K562 (cell line): ENCODE results near the gene MICU2. TPM values are rescaled to one million over a fixed set of nuclear protein-coding genes. Genes with fewer than 3 reads are reported as not detected.
A peak's percentile ranks its signal among the peaks of the same experiment; 100 is the strongest.

Source experiments
- DDX20 ChIP-seq: fragments of 450-650 bp; IDR thresholded peaks from 2 replicates; pipeline ENCODE4 v1.6.1; 2016; ENCODE audit warnings: missing genetic modification characterization, low read depth, mild to moderate bottlenecking, missing compliant biosample characterization, moderate library complexity
- HLTF ChIP-seq: fragments of 450-650 bp; IDR thresholded peaks from 2 replicates; pipeline ENCODE4 v1.6.1; 2016
- HOXB6 ChIP-seq: fragments of 250-450 bp; sonication (Bioruptor Pico); IDR thresholded peaks from 2 replicates; pipeline ENCODE4 v1.5.1; 2022; ENCODE audit warnings: mild to moderate bottlenecking, borderline replicate concordance
- JUND ChIP-seq, 2 experiments: IDR thresholded peaks; 2 replicates in 1 of 2; 3 replicates in 1 of 2; pipeline ENCODE4 v1.6.1; 2011; ENCODE audit warnings: borderline replicate concordance in 2 of 2, low read depth in 2 of 2, low read length in 2 of 2, improper control_type of control experiment in 1 of 2, missing biosample characterization in 1 of 2, missing genetic modification characterization in 1 of 2, missing genetic modification reagents in 1 of 2
- MEF2A ChIP-seq: IDR thresholded peaks from 2 replicates; pipeline ENCODE4 v1.6.1; 2011; ENCODE audit warnings: low read depth, mild to moderate bottlenecking, low read length, moderate library complexity; ENCODE audit not compliant: control insufficient read depth
- NR2C1 ChIP-seq, 2 experiments: fragments of 450-650 bp; IDR thresholded peaks; 2 replicates each; pipeline ENCODE4 v1.6.1; 2017; ENCODE audit warnings: mild to moderate bottlenecking in 2 of 2, antibody characterized with exemption in 1 of 2, inconsistent platforms in 1 of 2, missing compliant biosample characterization in 1 of 2, missing genetic modification characterization in 1 of 2
- RAD51 ChIP-seq: fragments of 450-650 bp; IDR thresholded peaks from 2 replicates; pipeline ENCODE4 v1.7.1; 2016; ENCODE audit warnings: low read depth, mild to moderate bottlenecking, borderline replicate concordance
- SMAD1 ChIP-seq: fragments of 150-350 bp; IDR thresholded peaks from 2 replicates; pipeline ENCODE4 v1.6.1; 2014; ENCODE audit warnings: low read length, low read depth; ENCODE audit not compliant: partially characterized antibody
- SMARCE1 ChIP-seq: fragments of 450-650 bp; IDR thresholded peaks from 2 replicates; pipeline ENCODE4 v1.7.1; 2016; ENCODE audit warnings: mild to moderate bottlenecking
- ZNF507 ChIP-seq: conservative IDR thresholded peaks from 2 replicates; pipeline ENCODE4 v1.6.1; 2017; ENCODE audit warnings: missing genetic modification characterization, missing compliant biosample characterization
- polyA plus RNA-seq, 8 experiments: library from polyadenylated mRNA; depleted of rRNA in 4 of 8; stranded (reverse) in 5 of 8; unstranded in 3 of 8; fragments of >200 nt; fragmentation: Nextera tagmentation in 2 of 8; fragmentation: Illumina TruSeq in 1 of 8; extraction: Ambion mirVana in 2 of 8; extraction: Trizol in 1 of 8; gene quantifications; 2 replicates each; pipeline versions ENCODE4 v1.2.1 to v1.2.3, GENCODE V29; 2011 to 2014; ENCODE audit warnings: inconsistent platforms in 1 of 8, missing spikeins in 1 of 8
- total RNA-seq, 7 experiments: library from RNA; depleted of rRNA in 6 of 7; stranded (reverse); fragments of >200 nt in 6 of 7; fragmentation: Illumina TruSeq in 2 of 7; extraction: Trizol in 2 of 7; gene quantifications; 2 replicates each; pipeline versions ENCODE4 v1.2.1 to v1.2.3, GENCODE V29; 2011 to 2021; ENCODE audit warnings: low replicate concordance in 1 of 7
- TF ChIP-seq, protein P1 (sequence below): fragments of 200-600 bp; sonication (generic); IDR thresholded peaks from one replicate; pipeline ENCODE4 v1.6.1; 2012; ENCODE audit warnings: mild to moderate bottlenecking, low read depth, low read length, inconsistent platforms
- TF ChIP-seq, protein P2 (sequence below): fragments of 250-450 bp; sonication (Bioruptor Pico); IDR thresholded peaks from 2 replicates; pipeline ENCODE4 v1.8.0; 2021; ENCODE audit warnings: borderline replicate concordance, mild to moderate bottlenecking, moderate library complexity; ENCODE audit not compliant: poor library complexity, severe bottlenecking
- TF ChIP-seq, protein P3 (sequence below): sonication (generic); IDR thresholded peaks from 2 replicates; pipeline ENCODE4 v1.6.1; 2016

Gene MICU2
- total and polyA plus RNA-seq, 9 of the 15 experiments (the other 6 are each of a cell fraction or from before 2014, with no cell fraction given): 9.1 to 41.8 (median 33.4) TPM

DNA sequence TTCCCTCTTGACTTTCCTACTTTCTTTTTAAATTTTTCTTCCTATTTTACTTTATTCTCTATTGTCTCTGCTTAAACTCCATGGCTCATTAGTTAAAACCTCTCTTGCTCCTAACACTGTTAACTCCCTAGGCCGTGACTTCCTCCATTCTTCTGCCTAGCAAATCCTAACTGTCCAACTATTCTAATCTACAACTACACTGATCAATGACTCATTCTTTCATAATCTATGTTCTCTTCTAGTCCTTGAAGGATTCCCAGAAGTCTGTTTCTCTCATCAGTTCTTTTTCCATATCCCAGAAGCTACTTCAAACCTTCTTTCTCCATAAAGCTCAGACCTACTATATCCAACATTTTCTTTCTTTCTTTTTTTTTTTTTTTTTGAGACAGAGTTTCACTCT is 66.9 kb downstream of the MICU2 start (continued):
- TF ChIP-seq, protein P1, sequence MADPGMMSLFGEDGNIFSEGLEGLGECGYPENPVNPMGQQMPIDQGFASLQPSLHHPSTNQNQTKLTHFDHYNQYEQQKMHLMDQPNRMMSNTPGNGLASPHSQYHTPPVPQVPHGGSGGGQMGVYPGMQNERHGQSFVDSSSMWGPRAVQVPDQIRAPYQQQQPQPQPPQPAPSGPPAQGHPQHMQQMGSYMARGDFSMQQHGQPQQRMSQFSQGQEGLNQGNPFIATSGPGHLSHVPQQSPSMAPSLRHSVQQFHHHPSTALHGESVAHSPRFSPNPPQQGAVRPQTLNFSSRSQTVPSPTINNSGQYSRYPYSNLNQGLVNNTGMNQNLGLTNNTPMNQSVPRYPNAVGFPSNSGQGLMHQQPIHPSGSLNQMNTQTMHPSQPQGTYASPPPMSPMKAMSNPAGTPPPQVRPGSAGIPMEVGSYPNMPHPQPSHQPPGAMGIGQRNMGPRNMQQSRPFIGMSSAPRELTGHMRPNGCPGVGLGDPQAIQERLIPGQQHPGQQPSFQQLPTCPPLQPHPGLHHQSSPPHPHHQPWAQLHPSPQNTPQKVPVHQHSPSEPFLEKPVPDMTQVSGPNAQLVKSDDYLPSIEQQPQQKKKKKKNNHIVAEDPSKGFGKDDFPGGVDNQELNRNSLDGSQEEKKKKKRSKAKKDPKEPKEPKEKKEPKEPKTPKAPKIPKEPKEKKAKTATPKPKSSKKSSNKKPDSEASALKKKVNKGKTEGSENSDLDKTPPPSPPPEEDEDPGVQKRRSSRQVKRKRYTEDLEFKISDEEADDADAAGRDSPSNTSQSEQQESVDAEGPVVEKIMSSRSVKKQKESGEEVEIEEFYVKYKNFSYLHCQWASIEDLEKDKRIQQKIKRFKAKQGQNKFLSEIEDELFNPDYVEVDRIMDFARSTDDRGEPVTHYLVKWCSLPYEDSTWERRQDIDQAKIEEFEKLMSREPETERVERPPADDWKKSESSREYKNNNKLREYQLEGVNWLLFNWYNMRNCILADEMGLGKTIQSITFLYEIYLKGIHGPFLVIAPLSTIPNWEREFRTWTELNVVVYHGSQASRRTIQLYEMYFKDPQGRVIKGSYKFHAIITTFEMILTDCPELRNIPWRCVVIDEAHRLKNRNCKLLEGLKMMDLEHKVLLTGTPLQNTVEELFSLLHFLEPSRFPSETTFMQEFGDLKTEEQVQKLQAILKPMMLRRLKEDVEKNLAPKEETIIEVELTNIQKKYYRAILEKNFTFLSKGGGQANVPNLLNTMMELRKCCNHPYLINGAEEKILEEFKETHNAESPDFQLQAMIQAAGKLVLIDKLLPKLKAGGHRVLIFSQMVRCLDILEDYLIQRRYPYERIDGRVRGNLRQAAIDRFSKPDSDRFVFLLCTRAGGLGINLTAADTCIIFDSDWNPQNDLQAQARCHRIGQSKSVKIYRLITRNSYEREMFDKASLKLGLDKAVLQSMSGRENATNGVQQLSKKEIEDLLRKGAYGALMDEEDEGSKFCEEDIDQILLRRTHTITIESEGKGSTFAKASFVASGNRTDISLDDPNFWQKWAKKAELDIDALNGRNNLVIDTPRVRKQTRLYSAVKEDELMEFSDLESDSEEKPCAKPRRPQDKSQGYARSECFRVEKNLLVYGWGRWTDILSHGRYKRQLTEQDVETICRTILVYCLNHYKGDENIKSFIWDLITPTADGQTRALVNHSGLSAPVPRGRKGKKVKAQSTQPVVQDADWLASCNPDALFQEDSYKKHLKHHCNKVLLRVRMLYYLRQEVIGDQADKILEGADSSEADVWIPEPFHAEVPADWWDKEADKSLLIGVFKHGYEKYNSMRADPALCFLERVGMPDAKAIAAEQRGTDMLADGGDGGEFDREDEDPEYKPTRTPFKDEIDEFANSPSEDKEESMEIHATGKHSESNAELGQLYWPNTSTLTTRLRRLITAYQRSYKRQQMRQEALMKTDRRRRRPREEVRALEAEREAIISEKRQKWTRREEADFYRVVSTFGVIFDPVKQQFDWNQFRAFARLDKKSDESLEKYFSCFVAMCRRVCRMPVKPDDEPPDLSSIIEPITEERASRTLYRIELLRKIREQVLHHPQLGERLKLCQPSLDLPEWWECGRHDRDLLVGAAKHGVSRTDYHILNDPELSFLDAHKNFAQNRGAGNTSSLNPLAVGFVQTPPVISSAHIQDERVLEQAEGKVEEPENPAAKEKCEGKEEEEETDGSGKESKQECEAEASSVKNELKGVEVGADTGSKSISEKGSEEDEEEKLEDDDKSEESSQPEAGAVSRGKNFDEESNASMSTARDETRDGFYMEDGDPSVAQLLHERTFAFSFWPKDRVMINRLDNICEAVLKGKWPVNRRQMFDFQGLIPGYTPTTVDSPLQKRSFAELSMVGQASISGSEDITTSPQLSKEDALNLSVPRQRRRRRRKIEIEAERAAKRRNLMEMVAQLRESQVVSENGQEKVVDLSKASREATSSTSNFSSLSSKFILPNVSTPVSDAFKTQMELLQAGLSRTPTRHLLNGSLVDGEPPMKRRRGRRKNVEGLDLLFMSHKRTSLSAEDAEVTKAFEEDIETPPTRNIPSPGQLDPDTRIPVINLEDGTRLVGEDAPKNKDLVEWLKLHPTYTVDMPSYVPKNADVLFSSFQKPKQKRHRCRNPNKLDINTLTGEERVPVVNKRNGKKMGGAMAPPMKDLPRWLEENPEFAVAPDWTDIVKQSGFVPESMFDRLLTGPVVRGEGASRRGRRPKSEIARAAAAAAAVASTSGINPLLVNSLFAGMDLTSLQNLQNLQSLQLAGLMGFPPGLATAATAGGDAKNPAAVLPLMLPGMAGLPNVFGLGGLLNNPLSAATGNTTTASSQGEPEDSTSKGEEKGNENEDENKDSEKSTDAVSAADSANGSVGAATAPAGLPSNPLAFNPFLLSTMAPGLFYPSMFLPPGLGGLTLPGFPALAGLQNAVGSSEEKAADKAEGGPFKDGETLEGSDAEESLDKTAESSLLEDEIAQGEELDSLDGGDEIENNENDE: no peak
- TF ChIP-seq SMAD1 (no peak), SMARCE1 (0 out of 2 replicates have a peak, but pooled peaks have one; percentile 21), NR2C1 (IDR thresholded peaks at IDR 0.05) (no peak), NR2C1 (tag; IDR thresholded peaks at IDR 0.05) (no peak), HOXB6 (CRISPR knock-in tag) (no peak), HLTF (no peak), DDX20 (tag) (no peak), RAD51 (no peak), MEF2A (no peak), ZNF507 (tag) (no peak), JUND (IDR thresholded peaks at IDR 0.05; ENCODE audit: borderline replicate concordance, low read depth, low read length) (peak; percentile 70), JUND (tag; IDR thresholded peaks at IDR 0.05; ENCODE audit: borderline replicate concordance, low read depth, low read length) (peak; percentile 53; the same call in 1 of the 3 replicates)
- TF ChIP-seq, protein P2, sequence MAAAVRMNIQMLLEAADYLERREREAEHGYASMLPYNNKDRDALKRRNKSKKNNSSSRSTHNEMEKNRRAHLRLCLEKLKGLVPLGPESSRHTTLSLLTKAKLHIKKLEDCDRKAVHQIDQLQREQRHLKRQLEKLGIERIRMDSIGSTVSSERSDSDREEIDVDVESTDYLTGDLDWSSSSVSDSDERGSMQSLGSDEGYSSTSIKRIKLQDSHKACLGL: no peak
- TF ChIP-seq, protein P3, sequence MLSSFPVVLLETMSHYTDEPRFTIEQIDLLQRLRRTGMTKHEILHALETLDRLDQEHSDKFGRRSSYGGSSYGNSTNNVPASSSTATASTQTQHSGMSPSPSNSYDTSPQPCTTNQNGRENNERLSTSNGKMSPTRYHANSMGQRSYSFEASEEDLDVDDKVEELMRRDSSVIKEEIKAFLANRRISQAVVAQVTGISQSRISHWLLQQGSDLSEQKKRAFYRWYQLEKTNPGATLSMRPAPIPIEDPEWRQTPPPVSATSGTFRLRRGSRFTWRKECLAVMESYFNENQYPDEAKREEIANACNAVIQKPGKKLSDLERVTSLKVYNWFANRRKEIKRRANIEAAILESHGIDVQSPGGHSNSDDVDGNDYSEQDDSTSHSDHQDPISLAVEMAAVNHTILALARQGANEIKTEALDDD: peak; percentile 72
